ENCODE measurements around the gene ACER2.

- TF ChIP-seq CTCF (conservative IDR thresholded peaks at IDR 0.05; ENCODE audit: low read depth in 2 of 2) = no peak
- no peak for TF ChIP-seq REST (IDR thresholded peaks at IDR 0.05; ENCODE audit: unreplicated experiment)
- no peak for TF ChIP-seq EZH2phosphoT487 (IDR thresholded peaks at IDR 0.05; ENCODE audit: unreplicated experiment)
- no peak for TF ChIP-seq EZH2 (IDR thresholded peaks at IDR 0.05; ENCODE audit: low read depth, unreplicated experiment)
- no peak for TF ChIP-seq STAT1 (IDR thresholded peaks at IDR 0.05; ENCODE audit: unreplicated experiment)
- TF ChIP-seq CREB1 (CRISPR knock-in tag; IDR thresholded peaks at IDR 0.05; ENCODE audit: low read depth) = no peak
- TF ChIP-seq POLR2AphosphoS5 (IDR thresholded peaks at IDR 0.05; ENCODE audit: low read depth) = no peak
- TF ChIP-seq ETS1 (IDR thresholded peaks at IDR 0.05) = no peak
- TF ChIP-seq ZNF114 (CRISPR knock-in tag; IDR thresholded peaks at IDR 0.05) = no peak
- TF ChIP-seq JUNB (IDR thresholded peaks at IDR 0.05; ENCODE audit: unreplicated experiment) = no peak
- TF ChIP-seq ZNF331 (CRISPR knock-in tag; IDR thresholded peaks at IDR 0.05; ENCODE audit: low read depth) = no peak
- TF ChIP-seq ZNF462 (CRISPR knock-in tag; IDR thresholded peaks at IDR 0.05) = no peak
- no peak for TF ChIP-seq NANOG (IDR thresholded peaks at IDR 0.05; ENCODE audit: borderline replicate concordance)
Observed at GRCh38 chr9:19381656-19382055, 27.2 kb upstream of the ACER2 start.

Data from GM23338 (cell line).